HT-29 (cell line): ENCODE results near the gene ARIH2. TPM values are rescaled to one million over a fixed set of nuclear protein-coding genes. Genes with fewer than 3 reads are reported as not detected.

ENCODE experiments used
- small RNA-seq: library from RNA; depleted of rRNA; stranded (forward); fragments of <200 nt; gene quantifications from one replicate; pipeline ENCODE3, GENCODE V24; 2014
- total RNA-seq: library from RNA; depleted of rRNA; stranded (reverse); fragments of >200 nt; shearing (Covaris generic); gene quantifications from 2 replicates; pipeline ENCODE4 v1.2.3, GENCODE V29; 2014; rRNA removed

Gene ARIH2
- total RNA-seq, 1 experiment from 2014 or later: 48.0 TPM

Small RNAs within 50 kb of the gene (small RNA-seq; reads per million reads assigned to genes)
- gene MIR191 (537 reads per million, percentile 99 among the genes with 10 or more reads in this experiment), gene MIR425 (7.5 reads per million, percentile 86 among the genes with 10 or more reads in this experiment)

Other genes with a start within 250 kb of the ARIH2 start
- gene NCKIPSD, start 232.9 kb upstream of the ARIH2 start, total RNA-seq: 33.8 and 42.8 TPM in 2 replicates
- gene IP6K2, start 201.6 kb upstream of the ARIH2 start, total RNA-seq: 46.8 and 55.9 TPM in 2 replicates
- 54.9 and 56.2 TPM in 2 replicates for gene PRKAR2A, start 71.0 kb upstream of the ARIH2 start, total RNA-seq
- 9.1 and 11.3 TPM in 2 replicates for gene SLC25A20, start 20.0 kb upstream of the ARIH2 start, total RNA-seq
- 61.2 and 67.7 TPM in 2 replicates for gene P4HTM, start 71.4 kb downstream of the ARIH2 start, total RNA-seq
- gene WDR6, start 88.5 kb downstream of the ARIH2 start, total RNA-seq: 82.3 and 87.1 TPM in 2 replicates
- gene DALRD3, start 99.7 kb downstream of the ARIH2 start, total RNA-seq: 42.2 and 45.4 TPM in 2 replicates
- gene NDUFAF3, start 103.3 kb downstream of the ARIH2 start, total RNA-seq: 254 and 271 TPM in 2 replicates
- gene IMPDH2, start 110.6 kb downstream of the ARIH2 start, total RNA-seq: 265 and 282 TPM in 2 replicates
- 51.6 and 74.4 TPM in 2 replicates for gene QRICH1, start 175.2 kb downstream of the ARIH2 start, total RNA-seq
- gene QARS1, start 185.9 kb downstream of the ARIH2 start, total RNA-seq: 272 and 291 TPM in 2 replicates
- gene USP19, start 202.0 kb downstream of the ARIH2 start, total RNA-seq: 39.3 and 49.3 TPM in 2 replicates
- gene LAMB2, start 214.2 kb downstream of the ARIH2 start, total RNA-seq: 49.5 and 56.8 TPM in 2 replicates
- 12.4 and 19.5 TPM in 2 replicates for gene CCDC71, start 247.5 kb downstream of the ARIH2 start, total RNA-seq